Measurements from ENCODE around the gene CACNA1C.

DNA sequence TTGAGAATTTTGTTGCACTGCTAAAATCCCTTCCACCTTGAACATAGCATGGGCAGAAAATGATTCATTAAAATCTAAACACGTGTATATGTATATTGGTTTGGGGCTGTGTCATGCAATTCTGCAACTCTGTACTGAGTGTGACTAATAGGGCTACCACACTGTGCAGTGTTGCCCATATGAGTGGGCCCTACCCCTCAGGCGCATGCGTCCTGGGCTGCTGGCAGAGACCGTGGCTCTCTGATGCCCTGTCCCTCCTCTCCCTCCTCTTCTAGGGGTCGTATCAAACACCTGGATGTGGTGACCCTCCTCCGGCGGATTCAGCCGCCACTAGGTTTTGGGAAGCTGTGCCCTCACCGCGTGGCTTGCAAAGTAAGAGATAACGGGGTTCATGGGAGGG lies 613.6 kb downstream of the CACNA1C start:
- TF ChIP-seq CTCF (conservative IDR thresholded peaks at IDR 0.05) (no peak), EZH2 (IDR thresholded peaks at IDR 0.05; ENCODE audit: low read depth) (no peak)

All from PC-9 (cell line).